Motor neuron (in vitro differentiated cells): ENCODE results near the gene LDB2. TPM values are rescaled to one million over a fixed set of nuclear protein-coding genes. Genes with fewer than 3 reads are reported as not detected.

Experiments used
- ATAC-seq, 8 experiments: fragments of 200-7000 bp; cut with Tn5 transposase; replicated peaks in 6 of 8; 2 replicates each; pipeline ENCODE4 v1.8.0; 2021; ENCODE audit warnings: mild to moderate bottlenecking in 8 of 8, moderate library complexity in 8 of 8
- H3K27ac ChIP-seq, 2 donors: fragments of 250-450 bp; sonication (Bioruptor Pico); 2 replicates each; pipeline ENCODE4 v1.9.0; 2021; ENCODE audit warnings: antibody characterized with exemption in 2 of 2, mild to moderate bottlenecking in 2 of 2, moderate library complexity in 1 of 2
- H3K4me1 ChIP-seq, 2 donors: fragments of 250-450 bp; sonication (Bioruptor Pico); replicated peaks in 1 of 2; 2 replicates each; pipeline ENCODE4 v1.6.1; 2021; ENCODE audit warnings: antibody characterized with exemption in 2 of 2, mild to moderate bottlenecking in 2 of 2, moderate library complexity in 1 of 2
- H3K4me3 ChIP-seq, 5 donors: fragments of 250-450 bp; sonication (Bioruptor Pico); 2 replicates each; pipeline ENCODE4 v1.9.0; 2021; ENCODE audit warnings: antibody characterized with exemption in 5 of 5, mild to moderate bottlenecking in 5 of 5, moderate library complexity in 4 of 5
- WGBS, 10 experiments: fragments of 450-650 bp; shearing (Covaris generic); methylation state at CpG; one replicate each; pipeline ENCODE4 v1.0.0; 2022; 5-methylcytosine and 5-hydroxymethylcytosine counted together
- in situ Hi-C, 9 experiments: fragments of 400-800 bp; cut with MboI; loops; one replicate each; pipeline ENCODE4 v1.15.0; 2021; ENCODE audit warnings: low sequenced_read_pairs in 9 of 9, low pct_unique_long_range_greater_than_20kb in 2 of 9; ENCODE audit not compliant: unreplicated experiment in 9 of 9
- total RNA-seq, 8 experiments: library from RNA; unstranded; fragments of 300-600 nt; gene quantifications; 2 replicates each; pipeline versions ENCODE4 v1.2.3 to v1.2.4, GENCODE V29; 2022

The LDB2 gene
- total RNA-seq, 8 experiments from 2014 or later = 5.8 to 107 (median 20.9) TPM

DNA sequence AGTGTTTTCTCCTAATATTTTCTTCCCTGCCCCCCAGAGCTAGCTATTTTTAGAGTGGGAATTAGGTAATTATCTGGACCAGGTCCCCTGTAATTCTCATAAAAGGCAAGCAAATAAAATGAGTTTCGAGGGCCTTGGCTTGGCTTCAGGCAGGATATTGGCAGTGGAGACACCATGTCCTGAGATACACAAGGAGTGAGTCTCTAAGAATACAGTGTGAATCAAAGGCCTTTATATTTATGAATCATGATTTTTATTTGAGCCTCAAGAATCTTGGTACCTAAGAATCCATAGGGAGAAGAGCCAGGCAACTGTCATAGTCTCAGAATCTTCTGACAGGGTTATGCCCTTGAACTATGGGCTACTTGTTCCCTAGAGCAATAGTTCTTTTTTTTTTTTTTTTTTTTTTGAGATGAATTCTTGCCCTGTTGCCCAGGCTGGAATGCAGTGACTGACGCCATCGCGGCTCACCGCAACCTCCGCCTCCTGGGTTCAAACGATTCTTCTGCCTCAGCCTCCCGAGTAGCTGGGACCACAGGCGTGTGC, 205.4 kb downstream of the LDB2 start:
- H3K4me3 ChIP-seq = no peak overlapping the region
- ATAC-seq = no peak
- no peak overlapping the region for H3K27ac ChIP-seq
- no peaks in the 10 kb centered on the region for H3K4me1 ChIP-seq
- 0 to 100% (median 98%) methylated on average over 1 to 6 of the region's 9 CpGs; no CpG with 5 or more reads in 1 of the 10 experiments for WGBS, 10 experiments
- in situ Hi-C loops = no loop called here

DNA sequence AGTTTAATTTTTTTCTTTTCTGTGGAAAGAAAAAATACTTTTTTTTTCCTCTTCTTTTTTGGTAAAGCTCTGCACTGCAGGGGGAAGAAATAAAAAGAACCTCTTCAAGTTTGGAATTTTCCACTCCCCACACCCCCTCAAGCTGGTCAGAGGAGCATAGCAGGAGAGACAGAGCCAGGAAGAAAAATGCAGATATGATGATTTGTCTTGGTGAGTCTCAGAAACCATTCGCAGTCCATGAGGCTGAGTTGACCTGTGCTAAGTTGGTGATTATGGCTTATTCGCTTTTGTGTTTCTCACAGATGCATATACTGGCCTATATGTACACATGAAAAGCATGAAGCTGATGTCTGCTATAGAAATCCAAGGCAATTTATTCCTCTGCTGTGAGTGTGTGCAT, 205.9 kb downstream of the LDB2 start:
- in situ Hi-C loops = no loop called here
- peak in 3 of 8 experiments; percentile 68 to 78 (median 69) for ATAC-seq
- WGBS, 10 experiments = 18 to 100% (median 80%) methylated on average over 1 to 2 of the region's 2 CpGs; no CpG with 5 or more reads in 3 of the 10 experiments
- Histone ChIP-seq H3K4me3 (no peak overlapping the region), H3K4me1 (no peaks in the 10 kb centered on the region), H3K27ac (no peak overlapping the region)

DNA sequence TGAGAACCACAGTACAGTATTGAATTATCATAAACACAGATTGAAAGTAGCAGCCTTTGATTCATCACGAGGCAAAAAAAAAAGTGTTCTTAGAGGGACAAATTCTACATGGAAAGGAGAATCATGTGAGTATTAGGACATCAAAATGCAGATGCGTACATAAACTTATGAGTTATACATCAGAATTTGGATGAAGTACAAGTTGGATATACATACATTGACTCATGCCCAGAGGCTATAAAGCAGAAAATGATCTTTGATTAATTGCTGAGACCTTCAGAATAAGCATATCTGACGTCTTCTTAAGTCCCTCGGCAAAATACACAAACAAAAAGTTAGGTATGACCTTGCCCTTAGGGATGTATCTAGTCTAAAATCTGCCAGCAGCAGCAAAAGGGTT, 206.4 kb downstream of the LDB2 start:
- ATAC-seq = peak in 3 of 8 experiments; percentile 55 to 74 (median 60)
- in situ Hi-C loops = no loop called here
- Histone ChIP-seq H3K27ac (no peak overlapping the region), H3K4me3 (no peak overlapping the region), H3K4me1 (no peaks in the 10 kb centered on the region)
- 0 to 92% (median 80%) methylated on average over 1 to 4 of the region's 4 CpGs for WGBS, 10 experiments

DNA sequence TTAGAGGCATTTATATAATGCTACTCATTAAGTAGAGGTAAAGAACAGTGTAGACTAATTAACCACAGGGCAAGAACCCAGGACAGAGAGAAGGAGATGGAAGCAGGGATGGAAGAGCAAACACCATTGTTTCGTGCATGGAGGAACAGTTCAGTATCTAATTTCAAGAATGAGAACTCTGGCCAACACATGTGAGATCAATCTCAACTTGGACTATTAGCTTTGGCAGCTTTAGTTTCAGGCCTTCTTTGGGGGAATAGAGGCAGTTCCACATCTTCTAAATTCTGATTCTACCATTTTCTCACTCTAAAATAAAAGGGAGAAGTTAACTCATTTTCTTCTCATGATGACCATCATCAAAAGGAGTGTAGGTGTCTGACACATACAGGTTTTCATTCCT, 207.0 kb downstream of the LDB2 start:
- 40 to 100% (median 83%) methylated on average over 1 of the region's 1 CpG; no CpG with 5 or more reads in 3 of the 10 experiments for WGBS, 10 experiments
- in situ Hi-C loops = no loop called here
- no peaks in the 10 kb centered on the region for H3K4me1 ChIP-seq
- no peak for ATAC-seq
- H3K27ac ChIP-seq = no peak overlapping the region
- H3K4me3 ChIP-seq = no peak overlapping the region

DNA sequence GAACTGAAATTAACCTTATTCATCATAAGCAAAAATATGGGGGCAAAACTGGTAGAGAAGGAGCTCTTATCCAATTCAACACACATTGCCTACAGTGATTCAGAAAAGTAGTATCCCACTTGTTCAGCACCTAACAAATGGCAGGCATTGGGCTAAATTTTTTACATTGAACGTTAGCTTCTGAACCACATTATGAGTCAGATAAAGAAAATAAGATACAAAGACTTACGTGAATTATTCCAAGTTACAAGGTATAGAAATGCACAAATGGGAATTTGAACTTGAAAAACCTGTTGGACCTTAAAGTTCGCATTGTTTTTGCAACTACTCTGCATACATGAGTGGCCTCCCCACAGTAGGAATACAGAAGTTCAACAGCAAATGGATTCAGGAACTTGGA, 210.6 kb downstream of the LDB2 start:
- 50 to 100% (median 85%) methylated on average over 1 to 3 of the region's 3 CpGs; no CpG with 5 or more reads in 1 of the 10 experiments for WGBS, 10 experiments
- no peak for ATAC-seq
- in situ Hi-C loops = no loop called here
- Histone ChIP-seq H3K4me3 (no peak overlapping the region), H3K27ac (no peak overlapping the region), H3K4me1 (peaks cover 0 to under 1% of the 10 kb centered on the region in 2 donors)

DNA sequence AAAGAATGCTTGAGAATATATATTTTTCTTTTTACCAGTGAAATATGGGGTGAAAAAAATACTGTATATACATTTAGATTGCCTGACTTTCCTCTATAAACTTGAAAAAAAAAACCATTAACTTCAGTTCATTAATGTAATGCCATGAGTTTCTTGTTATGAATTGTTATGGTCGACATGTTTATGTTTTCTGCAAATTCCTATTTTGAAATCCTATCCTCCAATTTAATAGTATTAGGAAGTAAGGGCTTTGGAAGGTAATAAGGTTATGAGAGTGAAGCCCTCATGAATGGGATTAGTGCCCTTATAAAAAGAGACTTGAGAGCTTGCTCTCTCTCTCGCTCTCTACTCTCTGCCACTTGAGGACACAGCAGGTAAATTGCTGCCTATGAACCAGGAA, 211.4 kb downstream of the LDB2 start:
- peaks cover 6 to 7% of the 10 kb centered on the region in 2 donors for H3K4me1 ChIP-seq
- no peak for ATAC-seq
- 77 to 100% (median 92%) methylated on average over 1 to 2 of the region's 2 CpGs; no CpG with 5 or more reads in 1 of the 10 experiments for WGBS, 10 experiments
- H3K4me3 ChIP-seq = no peak overlapping the region
- no peak overlapping the region for H3K27ac ChIP-seq
- in situ Hi-C loops = no loop called here

DNA sequence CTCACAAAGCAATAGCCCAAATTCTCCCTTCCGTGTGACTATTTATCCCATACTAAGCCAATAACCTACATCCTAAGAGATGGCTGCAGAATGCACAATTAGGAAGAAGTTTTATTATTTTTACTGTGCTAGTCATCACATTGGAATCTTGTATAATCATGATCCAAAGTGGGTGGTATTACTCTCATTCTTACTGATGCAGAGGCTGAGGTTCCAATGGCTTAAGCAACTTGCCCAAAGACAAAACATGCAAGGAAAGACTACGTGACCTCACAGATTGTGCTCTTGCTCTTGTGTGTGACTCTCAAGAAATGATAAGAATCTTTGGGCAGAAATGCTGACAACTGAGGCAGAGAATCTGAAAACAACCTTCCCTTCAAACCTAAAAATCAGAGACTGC, 212.2 kb downstream of the LDB2 start:
- Histone ChIP-seq H3K4me3 (no peak overlapping the region), H3K27ac (no peak overlapping the region), H3K4me1 (peaks cover 6 to 7% of the 10 kb centered on the region in 2 donors)
- in situ Hi-C loops = no loop called here
- 33 to 100% (median 83%) methylated on average over 1 to 2 of the region's 2 CpGs; no CpG with 5 or more reads in 5 of the 10 experiments for WGBS, 10 experiments
- peak in 2 of 8 experiments; percentile 75 to 85 for ATAC-seq

DNA sequence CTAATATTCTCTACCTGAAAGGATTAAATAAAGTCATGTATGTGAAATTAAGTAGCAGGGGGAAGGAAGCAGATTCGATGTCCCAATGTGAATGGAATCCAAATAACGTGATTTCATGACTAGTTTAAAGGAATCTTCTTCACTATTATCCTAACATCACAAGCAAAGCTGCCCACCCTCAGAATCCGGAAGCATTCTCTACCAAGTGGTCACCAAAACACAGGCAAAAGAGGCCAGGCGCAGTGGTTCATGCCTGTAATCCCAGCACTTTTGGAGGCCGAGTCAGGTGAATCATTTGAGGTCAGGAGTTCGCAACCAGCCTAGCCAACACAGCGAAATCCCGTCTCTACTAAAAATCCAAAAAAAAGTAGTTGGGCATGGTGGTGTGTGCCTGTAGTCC, 212.9 kb downstream of the LDB2 start:
- Histone ChIP-seq H3K27ac (no peak overlapping the region), H3K4me3 (no peak overlapping the region), H3K4me1 (peaks cover 6 to 7% of the 10 kb centered on the region in 2 donors)
- ATAC-seq = no peak
- in situ Hi-C loops = no loop called here
- WGBS, 10 experiments = 40 to 100% (median 94%) methylated on average over 1 to 8 of the region's 8 CpGs; no CpG with 5 or more reads in 2 of the 10 experiments

DNA sequence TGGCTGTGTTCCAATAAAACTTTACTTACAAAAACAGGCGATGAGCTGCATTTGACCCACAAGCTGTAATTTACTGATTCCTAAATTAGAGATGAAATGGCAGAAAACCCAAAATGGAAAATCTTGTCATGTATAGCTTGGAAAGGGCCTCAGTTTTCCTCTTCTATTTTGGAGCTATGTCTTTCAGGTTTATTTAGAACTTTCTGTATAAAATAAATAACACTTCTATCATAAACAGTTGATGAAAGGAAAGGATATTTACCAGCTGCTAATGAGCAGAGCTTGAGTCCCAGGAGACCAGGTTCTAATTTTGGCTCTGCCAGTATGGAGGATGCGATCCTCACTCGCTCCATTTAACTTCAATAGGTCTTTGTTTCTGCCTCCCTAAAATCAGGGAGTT, 213.5 kb downstream of the LDB2 start:
- Histone ChIP-seq H3K27ac (no peak overlapping the region), H3K4me3 (no peak overlapping the region), H3K4me1 (peaks cover 6 to 7% of the 10 kb centered on the region in 2 donors)
- no peak for ATAC-seq
- WGBS, 10 experiments = 67 to 100% (median 84%) methylated on average over 1 to 3 of the region's 3 CpGs
- in situ Hi-C loops = no loop called here

DNA sequence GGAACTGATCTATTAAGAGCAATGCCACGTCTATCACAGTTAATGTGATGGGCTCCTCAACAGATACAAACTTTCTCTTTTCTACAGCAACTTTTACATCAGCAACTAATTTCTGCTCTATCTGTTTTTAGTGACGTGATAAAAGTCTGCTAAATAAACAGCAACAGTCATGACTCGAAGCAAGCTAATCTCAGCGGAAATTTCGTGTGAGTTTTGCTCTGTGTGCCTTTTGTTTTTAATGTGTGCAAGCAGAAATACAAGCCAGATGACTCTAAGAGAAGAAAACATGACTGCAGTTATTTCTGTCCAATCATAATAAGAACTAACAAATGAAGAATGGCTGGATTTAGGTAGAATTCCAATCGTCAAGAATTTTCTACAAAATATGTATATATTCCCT, 214.3 kb downstream of the LDB2 start:
- WGBS, 10 experiments = 14 to 90% (median 77%) methylated on average over 1 to 6 of the region's 6 CpGs; no CpG with 5 or more reads in 1 of the 10 experiments
- in situ Hi-C loops = no loop called here
- no peak for ATAC-seq
- Histone ChIP-seq H3K4me3 (no peak overlapping the region), H3K27ac (no peak overlapping the region), H3K4me1 (peaks cover 6 to 7% of the 10 kb centered on the region in 2 donors)

DNA sequence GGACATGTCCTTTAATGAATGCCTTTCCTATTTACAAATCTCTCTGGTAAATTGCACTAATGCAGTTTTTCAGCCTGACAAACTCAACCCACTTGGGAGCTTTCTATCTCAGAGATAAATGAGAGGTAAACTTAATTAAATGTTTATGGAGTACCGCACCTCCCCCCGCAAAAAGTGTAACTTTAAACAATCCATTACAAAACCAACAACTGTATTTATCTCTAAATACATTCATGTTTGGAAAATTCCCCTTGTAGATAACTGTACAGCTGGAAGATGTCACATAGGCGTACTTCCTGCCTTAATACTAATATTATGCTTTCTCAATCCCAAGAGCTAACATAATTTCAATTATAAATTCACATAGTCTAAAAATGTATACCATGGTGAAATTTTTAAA, 215.5 kb downstream of the LDB2 start:
- H3K4me3 ChIP-seq = no peak overlapping the region
- no peak for ATAC-seq
- no peak overlapping the region for H3K27ac ChIP-seq
- 67 to 100% (median 91%) methylated on average over 2 to 3 of the region's 3 CpGs for WGBS, 10 experiments
- peaks cover 6 to 7% of the 10 kb centered on the region in 2 donors for H3K4me1 ChIP-seq
- in situ Hi-C loops = no loop called here

DNA sequence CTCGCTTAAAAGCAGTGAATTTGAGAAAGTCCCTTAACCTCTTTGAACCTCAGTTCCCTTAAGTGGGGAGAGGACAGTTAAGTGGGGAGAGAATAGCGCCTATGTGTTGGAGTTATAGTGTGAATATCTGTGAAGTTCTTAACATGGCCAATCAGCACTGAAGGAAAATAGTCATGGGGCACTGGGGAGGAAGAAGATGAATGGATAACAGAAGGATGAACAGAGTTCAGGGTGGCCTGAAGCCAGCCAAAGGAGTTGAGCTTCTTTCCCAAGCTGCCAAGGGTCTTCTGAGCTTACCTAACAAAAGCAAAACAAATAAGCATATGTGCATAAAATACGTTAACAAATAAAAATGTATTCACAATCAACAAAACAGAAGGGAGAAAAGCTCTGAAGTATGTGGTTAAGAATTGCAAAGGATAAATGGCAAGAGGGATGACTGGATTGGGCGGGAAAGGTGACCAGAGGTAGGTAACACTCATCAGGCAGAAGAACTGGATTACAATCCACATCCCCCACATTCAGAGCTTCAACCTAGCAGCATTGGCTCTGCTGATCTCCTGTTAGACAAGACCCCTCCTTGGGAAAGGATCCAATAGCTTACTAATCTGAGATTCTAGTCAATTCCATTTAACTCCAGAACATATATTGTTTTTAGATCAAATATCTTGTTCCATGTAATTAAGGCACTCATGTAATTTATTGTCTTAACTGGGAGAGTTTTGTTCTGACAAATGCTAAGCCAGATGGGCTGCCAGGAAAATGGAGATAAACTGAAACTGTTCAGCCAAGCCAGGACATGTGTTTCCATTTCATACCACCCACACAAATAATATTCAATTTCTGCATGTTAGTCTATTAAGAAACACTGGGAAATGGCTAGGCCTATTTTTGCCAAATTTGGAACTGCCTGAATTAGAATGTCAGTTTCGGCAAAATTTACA, 221.2 kb downstream of the LDB2 start:
- H3K27ac ChIP-seq = no peak overlapping the region
- WGBS, 10 experiments = 20 to 100% (median 95%) methylated on average over 1 to 5 of the region's 5 CpGs
- peaks cover 12 to 54% of the 10 kb centered on the region in 2 donors for H3K4me1 ChIP-seq
- in situ Hi-C loops = no loop called here
- H3K4me3 ChIP-seq = no peak overlapping the region
- ATAC-seq = peak in 2 of 8 experiments; percentile 50 to 58

DNA sequence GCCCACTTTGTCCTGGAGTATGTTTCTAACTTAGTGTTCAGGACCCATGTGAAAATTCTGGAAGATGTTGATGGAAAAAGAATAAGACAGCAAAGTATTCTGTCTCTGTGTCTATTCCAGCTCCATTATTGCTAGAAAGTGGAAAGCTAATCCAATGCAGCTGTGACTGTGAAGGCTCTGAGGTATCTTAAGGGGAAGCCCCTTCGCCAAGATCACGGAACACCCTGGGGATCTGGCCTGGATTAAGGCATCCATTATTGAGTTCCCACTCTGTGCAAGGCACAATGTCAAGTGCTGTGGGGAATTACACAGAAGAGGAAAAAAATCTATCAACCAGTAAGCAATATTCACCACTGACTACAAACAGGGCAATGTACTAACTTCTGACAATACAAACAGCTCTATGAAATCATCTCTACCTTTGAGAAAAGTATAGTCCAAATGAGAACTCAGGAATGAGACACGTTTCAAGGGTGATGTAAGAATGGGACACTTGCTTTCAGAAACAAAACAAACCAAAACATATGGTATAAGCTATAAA, 222.1 kb downstream of the LDB2 start:
- WGBS, 10 experiments = 40 to 100% (median 92%) methylated on average over 1 to 3 of the region's 3 CpGs

More for the DNA sequence above, 222.1 kb downstream of the LDB2 start:
- peaks cover 12 to 63% of the 10 kb centered on the region in 2 donors for H3K4me1 ChIP-seq
- ATAC-seq = no peak
- H3K27ac ChIP-seq = peak overlapping the region in 1 of 2 donors; percentile 21
- no peak overlapping the region for H3K4me3 ChIP-seq
- in situ Hi-C loops = no loop called here
